DMS53 treated with DMSO at 0.1 percent for 48 hours (cell line): ENCODE results near the gene POU6F2.
"Not testable (repeated sequence)": the region's sequence is repeated elsewhere in the genome, so short reads cannot be mapped to it uniquely, and the experiment has no call there.

ENCODE experiments used
- DNase-seq: peaks from one replicate; lab custom pipeline; 2025; ENCODE audit not compliant: unreplicated experiment; lab: John Stamatoyannopoulos, UW

Gene POU6F2

GRCh38 chr7:39295796-39296195, 318.1 kb downstream of the POU6F2 start:
- no peak for DNase-seq

- no peak for DNase-seq
Measured at GRCh38 chr7:39299695-39300094, 322.0 kb downstream of the POU6F2 start.

DNA sequence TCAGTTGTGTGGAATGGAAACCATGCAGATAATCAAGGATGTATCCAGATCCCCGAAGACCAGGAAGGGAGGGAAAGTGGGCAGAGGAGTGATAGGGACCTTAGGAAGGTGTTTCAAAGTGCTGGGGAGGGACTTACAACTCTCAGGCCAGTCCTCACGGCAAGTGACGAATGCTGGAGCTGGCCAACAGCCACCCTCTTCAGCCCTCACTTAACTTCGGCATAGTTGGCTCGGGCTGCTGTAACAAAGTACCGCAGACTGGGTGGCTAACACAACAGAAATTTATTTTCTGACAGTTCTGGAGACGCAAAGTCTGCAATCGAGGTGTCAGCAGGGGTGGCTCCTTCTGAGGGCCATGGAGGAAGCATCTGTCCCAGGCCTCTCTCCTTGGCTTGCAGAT, 322.6 kb downstream of the POU6F2 start:
- no peak for DNase-seq

DNA sequence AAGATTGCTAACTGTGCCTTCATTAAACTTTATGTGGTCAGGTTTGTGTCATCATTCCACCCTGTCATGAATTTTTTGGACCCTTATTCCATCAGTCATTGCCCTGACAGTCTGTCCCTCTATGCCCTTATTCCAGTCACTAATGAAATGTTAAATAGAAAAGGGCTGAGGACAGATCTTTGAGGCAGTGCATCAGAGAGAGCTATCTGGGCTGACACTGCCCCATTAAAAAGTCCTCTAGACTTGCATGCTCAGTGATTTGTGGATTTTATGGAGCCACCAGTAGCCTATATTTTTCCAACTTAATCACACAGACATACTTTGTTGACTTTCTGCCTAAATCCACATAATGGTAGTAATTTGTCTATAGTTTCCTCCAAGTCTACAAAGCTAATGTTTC, 323.8 kb downstream of the POU6F2 start:
- DNase-seq = no peak

DNA sequence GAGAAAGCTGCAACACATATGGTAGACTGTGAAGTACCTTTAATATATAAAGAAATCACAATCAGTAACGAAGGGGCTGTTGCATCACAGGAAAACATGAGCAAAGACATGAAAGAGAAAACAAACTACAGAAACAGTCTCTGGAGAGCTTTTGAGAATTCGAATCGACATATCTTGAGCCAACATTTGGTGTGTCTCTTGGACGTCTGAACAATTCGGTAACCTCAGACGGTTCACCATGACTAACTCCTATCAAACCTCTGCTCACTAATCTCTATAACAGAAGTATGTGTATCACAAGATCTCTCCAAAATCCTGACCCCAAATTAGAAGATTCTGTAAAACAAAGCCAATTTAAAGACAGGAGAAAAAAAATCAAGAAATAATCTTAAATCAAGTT, 326.5 kb downstream of the POU6F2 start:
- DNase-seq = no peak

DNA sequence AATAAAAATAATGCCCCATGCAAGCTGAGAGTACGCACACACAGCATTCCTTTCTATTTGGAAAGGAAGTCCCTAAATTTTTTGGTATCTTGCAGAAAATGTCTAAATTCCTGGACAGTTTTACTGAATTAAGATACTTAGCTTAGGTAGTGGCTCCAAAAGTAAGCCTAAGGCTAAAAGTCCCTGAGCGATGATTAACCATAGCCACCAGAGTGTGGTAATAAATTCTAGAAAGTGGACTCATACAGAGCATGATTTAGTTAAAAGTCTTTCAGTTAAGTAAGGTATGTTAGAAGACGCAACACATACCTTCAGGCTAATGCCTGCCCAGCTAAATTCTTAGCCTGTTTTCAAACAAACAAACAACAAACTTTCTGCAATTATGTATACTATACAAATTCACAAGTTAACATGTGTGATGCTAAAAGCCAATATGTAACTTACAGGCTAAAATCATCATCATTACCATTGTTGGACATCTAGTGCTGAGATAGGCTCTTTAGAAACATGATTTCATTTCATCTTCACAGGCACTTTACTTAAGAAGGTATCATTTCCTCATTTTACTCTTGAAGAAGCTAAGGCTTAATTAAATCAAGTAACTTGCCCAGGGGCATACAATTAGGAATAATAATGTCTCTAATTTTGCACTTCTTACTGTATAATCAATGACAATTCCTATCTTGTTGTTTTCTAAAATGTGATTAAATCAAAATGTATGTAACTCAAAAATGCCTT, 327.1 kb downstream of the POU6F2 start:
- no peak for DNase-seq

GRCh38 chr7:39306016-39306570, 328.4 kb downstream of the POU6F2 start:
- DNase-seq = no peak

GRCh38 chr7:39310699-39311098, 333.0 kb downstream of the POU6F2 start:
- DNase-seq = no peak

GRCh38 chr7:39312254-39312989, 334.7 kb downstream of the POU6F2 start:
- DNase-seq = no peak

- DNase-seq = no peak
Measured at GRCh38 chr7:39313376-39313775, 335.7 kb downstream of the POU6F2 start.

- DNase-seq = no peak
Measured at GRCh38 chr7:39313974-39314373, 336.3 kb downstream of the POU6F2 start.

DNA sequence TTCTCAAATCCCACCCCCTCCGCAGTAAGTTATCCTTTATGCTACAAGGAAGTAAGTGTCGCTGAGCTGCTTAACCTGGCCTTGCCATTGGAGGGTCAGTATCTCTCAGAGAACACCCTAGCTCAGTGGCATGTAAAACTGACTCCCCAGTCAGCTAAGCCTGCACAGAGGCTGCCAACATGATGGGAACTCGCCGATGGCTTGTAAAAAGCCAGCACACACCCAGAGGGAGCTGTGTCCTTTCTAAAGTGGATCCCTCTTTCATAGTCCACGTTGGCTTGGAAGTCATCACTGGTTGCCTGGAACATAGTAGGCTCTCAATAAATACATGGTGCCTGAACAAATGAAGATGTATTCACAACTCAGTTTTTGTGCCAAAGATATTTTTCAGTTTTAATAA, 339.4 kb downstream of the POU6F2 start:
- no peak for DNase-seq

- no peak for DNase-seq
Measured at GRCh38 chr7:39317896-39318295, 340.2 kb downstream of the POU6F2 start.

DNA sequence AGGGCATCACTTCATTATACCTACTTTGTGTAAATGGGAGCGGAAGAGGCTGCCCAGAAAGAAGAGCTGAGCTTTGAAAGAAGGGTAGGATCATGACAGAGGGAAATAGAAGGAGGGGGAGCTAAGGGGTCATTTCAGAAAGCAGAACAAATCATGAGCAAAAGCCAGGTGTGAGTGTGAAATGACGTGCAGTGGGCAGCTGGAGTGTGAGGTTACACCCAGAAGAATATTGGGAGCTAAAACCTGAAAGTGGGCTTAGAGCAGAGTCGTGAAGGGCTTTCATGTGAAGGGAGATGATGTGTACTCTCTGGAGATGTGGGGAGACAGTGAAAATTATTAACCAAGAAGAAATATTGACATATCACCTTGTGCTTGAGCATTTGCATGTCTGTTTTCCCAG, 343.5 kb downstream of the POU6F2 start:
- DNase-seq = peak; percentile 65

GRCh38 chr7:39321909-39322498, 344.3 kb downstream of the POU6F2 start:
- DNase-seq = peak; percentile 37

DNA sequence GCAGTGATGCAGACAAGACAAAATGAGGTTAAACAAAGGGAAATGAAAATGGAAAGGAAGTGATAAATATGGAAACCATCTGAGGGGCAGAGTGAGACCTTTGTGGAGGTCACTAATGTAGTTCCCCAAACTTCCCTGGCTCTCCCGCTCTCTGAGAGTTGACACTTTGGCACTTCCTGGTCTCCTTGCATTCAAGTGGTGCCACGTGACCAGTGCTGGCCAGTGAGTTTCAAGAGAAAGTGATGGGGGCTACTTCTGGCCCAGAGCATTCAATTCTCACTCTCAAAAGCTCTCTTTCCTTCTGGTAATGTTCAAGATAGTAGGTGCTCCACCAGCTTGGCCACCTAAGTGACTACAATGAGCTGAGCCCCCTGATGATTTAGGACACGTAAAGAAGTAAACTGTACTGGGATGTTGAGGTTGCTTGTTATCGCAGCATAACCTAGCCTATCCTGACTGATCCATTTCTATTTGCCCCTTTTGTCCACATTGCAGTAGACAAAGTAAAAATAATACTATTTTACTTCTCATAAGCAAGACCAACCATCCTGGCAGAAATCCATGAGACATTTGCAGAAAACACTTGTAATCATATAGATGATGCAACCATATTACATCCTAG, 346.5 kb downstream of the POU6F2 start:
- DNase-seq = no peak

GRCh38 chr7:39331607-39332006, 353.9 kb downstream of the POU6F2 start:
- not testable (repeated sequence) for DNase-seq

DNA sequence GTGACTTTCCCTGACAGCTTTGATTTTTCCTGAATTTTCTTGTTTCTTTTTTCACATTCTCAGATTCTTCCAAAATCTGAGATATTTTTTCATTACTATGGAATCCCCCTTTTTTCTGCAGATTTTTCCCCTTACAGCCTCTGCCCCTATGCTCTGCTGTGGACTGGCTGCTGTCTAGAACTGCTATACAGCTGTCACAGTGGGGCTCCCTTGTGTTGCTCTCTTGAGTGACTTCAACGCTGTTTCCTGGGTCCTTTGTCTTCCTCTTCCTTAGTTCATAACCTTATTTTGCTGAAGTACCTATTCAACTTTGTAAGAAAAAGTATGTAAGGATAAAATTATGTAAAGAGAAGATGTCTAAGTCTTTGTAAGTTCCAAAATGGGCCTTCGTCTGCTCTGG, 354.4 kb downstream of the POU6F2 start:
- no peak for DNase-seq

DNA sequence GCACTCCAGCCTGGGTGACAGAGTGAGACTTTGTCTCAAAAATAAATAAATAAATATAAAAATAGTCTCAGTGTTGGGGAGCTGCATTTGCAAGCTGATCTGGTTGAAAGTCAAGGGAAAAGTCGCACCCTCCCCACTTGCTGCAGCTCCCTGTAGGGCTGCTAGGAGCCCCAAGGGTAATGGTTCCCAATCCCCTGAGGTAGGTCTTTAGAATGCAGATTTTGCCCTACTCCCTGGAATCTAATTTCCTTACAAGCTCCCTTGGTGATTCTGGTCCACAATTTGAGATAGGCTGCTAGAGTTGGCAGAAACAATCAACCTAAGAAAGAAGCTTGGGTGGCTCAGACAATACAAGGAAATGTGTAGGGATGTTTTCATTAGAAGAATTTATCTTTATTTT, 356.0 kb downstream of the POU6F2 start:
- no peak for DNase-seq

DNA sequence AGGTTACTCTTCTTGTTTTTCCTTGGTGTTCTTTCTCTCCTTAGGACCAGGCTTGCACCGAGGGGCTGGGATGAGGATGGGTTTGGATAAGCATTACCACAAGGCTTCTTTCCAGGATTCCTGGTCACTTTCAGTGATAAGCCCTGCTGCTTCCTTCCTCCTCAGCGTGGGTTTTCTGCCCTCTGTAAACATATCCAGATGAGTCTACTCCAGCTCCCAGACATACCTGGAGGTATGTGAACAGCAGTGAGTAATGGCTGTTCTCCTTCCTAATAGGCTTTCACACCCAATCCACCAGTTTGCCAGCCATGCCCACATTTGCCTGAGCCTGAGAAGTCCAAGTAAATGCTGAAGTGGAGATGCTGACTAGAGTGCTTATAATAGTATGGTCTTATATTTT, 358.7 kb downstream of the POU6F2 start:
- DNase-seq = no peak

DNA sequence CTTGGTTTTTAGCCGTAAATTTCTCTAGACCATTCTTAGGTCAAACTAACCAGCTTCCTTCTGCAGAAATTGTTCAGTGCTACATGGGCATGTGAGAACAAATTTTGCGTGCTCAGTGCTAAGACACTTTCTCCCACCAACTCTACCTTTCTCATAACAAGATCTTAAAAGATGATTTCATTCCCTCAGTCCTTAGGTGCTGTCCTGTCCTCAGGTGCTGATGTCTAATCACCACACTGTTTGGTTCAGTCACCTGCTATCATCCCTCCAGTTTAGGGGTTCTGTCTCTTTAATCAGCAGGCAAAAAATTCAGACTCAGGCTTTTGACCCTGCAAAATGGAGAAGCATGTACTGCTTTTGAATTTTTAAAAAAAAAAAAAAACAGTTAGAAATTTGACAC, 361.0 kb downstream of the POU6F2 start:
- DNase-seq = no peak

- DNase-seq = no peak
Measured at GRCh38 chr7:39339591-39339990, 361.9 kb downstream of the POU6F2 start.
